T follicular helper cell (primary cell): Measurements from ENCODE around the gene DBN1.

Source experiments
- DNase-seq: peaks from one replicate; pipeline ENCODE4 v3.0.0-alpha.2; 2020; ENCODE audit warnings: low read depth

DBN1 gene

GRCh38 chr5:177455661-177456590 is 17.5 kb downstream of the DBN1 start:
- DNase-seq, result peak; percentile 94

- DNase-seq, result peak; percentile 89
These were observed 18.3 kb downstream of the DBN1 start for GRCh38 chr5:177455036-177455660.

- DNase-seq, result peak; percentile 93
These were observed 18.9 kb downstream of the DBN1 start for GRCh38 chr5:177454397-177455035.

- DNase-seq, result no peak
These were observed 19.5 kb downstream of the DBN1 start for GRCh38 chr5:177453852-177454396.

- DNase-seq, result no peak
These were observed 20.5 kb downstream of the DBN1 start for GRCh38 chr5:177452688-177453638.

GRCh38 chr5:177450667-177451424 is 22.6 kb downstream of the DBN1 start:
- no peak for DNase-seq

- DNase-seq, result no peak
These were observed 24.0 kb downstream of the DBN1 start for GRCh38 chr5:177449140-177450061.

- no peak for DNase-seq
These were observed 25.0 kb downstream of the DBN1 start for GRCh38 chr5:177448244-177448950.

GRCh38 chr5:177447611-177448243 is 25.7 kb downstream of the DBN1 start:
- no peak for DNase-seq

GRCh38 chr5:177447066-177447610 is 26.3 kb downstream of the DBN1 start:
- peak; percentile 79 for DNase-seq

- peak; percentile 58 for DNase-seq
These were observed 27.0 kb downstream of the DBN1 start, which contains the start of gene PRR7 for GRCh38 chr5:177446200-177447065. TSS of gene PRR7 (plus strand) at chr5:177446814. CDS start at chr5:177455068, 8,254 bp downstream.

- no peak for DNase-seq
These were observed 27.6 kb downstream of the DBN1 start for GRCh38 chr5:177445917-177446199.

GRCh38 chr5:177445052-177445916 is 28.1 kb downstream of the DBN1 start:
- DNase-seq, result no peak

GRCh38 chr5:177444106-177445051 is 29.1 kb downstream of the DBN1 start:
- no peak for DNase-seq
